ENCODE results near the gene XRRA1. TPM values are rescaled to one million over a fixed set of nuclear protein-coding genes. Genes with fewer than 3 reads are reported as not detected.
"Not testable (repeated sequence)": the region's sequence is repeated elsewhere in the genome, so short reads cannot be mapped to it uniquely, and the experiment has no call there.

Gene XRRA1
- total and polyA plus RNA-seq, 3 experiments from 2014 or later, result 7.1 to 32.9 (median 28.4) TPM

DNA sequence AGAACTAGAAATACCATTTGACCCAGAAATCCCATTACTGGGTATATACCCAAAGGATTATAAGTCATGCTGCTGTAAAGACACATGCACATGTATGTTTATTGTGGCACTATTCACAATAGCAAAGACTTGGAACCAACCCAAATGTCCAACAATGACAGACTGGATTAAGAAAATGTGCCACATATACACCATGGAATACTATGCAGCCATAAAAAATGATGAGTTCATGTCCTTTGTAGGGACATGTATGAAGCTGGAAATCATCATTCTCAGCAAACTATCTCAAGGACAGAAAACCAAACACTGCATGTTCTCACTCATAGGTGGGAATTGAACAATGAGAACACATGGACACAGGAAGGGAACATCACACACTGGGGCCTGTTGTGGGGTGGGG is 55.9 kb downstream of the XRRA1 start:
- H3K4me1 ChIP-seq (ENCODE audit: insufficient read depth, low read length); H3K9me3 ChIP-seq (ENCODE audit: low read length); H3K4me3 ChIP-seq (ENCODE audit: low read length); H3K27me3 Mint-ChIP-seq; H3K27ac ChIP-seq (ENCODE audit: low read depth, low read length); H3K36me3 ChIP-seq (ENCODE audit: insufficient read depth, low read length); H3K27me3 ChIP-seq (ENCODE audit: insufficient read depth, low read length, poor library complexity, severe bottlenecking); H3K27ac Mint-ChIP-seq; CTCF ChIA-PET; POLR2A ChIA-PET; DNase-seq; H3K4me3 Mint-ChIP-seq: not testable (repeated sequence)
- peaks cover 0 to 21% (median 9%) of the 10 kb centered on the region in 3 donors for H3K4me1 Mint-ChIP-seq
- H3K36me3 Mint-ChIP-seq, result peaks cover 41 to 75% (median 68%) of the 10 kb centered on the region in 3 donors
- peaks cover 15 to 72% (median 49%) of the 10 kb centered on the region in 5 donors for H3K9me3 Mint-ChIP-seq

DNA sequence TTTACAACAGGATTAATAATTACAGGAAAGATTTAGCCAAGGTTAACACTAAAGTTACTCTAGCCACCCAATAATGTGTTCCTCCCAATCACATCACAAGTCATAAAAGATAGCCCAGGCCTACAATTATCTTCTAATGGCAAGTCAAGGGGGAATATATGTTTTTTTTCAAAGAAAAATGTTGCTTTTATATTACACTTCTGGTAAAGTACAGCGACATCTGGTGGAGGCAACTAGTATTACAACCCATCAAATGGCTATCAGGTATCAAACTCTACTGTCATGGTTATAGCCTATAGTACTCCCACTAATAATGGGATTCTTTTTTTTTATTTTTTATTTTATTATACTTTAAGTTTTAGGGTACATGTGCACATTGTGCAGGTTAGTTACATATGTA is 71.8 kb downstream of the XRRA1 start:
- H3K4me1 ChIP-seq (ENCODE audit: insufficient read depth, low read length), result no peaks in the 10 kb centered on the region
- H3K36me3 ChIP-seq (ENCODE audit: insufficient read depth, low read length), result no peaks in the 10 kb centered on the region
- DNase-seq, result no peak
- H3K27ac ChIP-seq (ENCODE audit: low read depth, low read length), result no peak overlapping the region
- ChIA-PET CTCF (no interaction called here), POLR2A (no interaction called here)
- Mint-ChIP-seq H3K27ac (no peak overlapping the region), H3K4me3 (no peak overlapping the region), H3K36me3 (peaks cover 33 to 46% (median 43%) of the 10 kb centered on the region in 3 donors), H3K27me3 (no peaks in the 10 kb centered on the region), H3K9me3 (peaks cover 16 to 36% (median 20%) of the 10 kb centered on the region in 5 donors), H3K4me1 (no peaks in the 10 kb centered on the region)
- no peaks in the 10 kb centered on the region for H3K27me3 ChIP-seq (ENCODE audit: insufficient read depth, low read length, poor library complexity, severe bottlenecking)
- H3K9me3 ChIP-seq (ENCODE audit: low read length), result peaks cover 3% of the 10 kb centered on the region
- H3K4me3 ChIP-seq (ENCODE audit: low read length), result no peak overlapping the region

DNA sequence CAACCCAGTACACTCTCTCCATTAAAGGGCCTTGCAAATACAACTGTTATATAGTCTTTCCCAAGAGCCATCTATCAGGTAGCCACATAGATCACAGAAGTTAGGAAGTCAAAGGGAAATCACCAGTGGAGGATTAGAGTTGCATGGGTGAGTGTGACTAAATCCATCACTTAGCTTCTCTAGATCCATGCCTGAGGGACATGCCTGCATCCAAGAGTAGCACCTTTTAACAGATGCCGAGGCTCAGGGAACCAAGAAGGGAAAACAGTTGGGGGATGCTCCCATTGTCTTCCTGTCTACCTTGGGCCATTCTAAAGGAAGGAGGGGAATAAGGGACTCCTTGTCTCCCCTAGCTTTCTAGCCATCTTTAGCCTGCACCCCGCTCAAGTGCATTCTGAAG is 77.9 kb downstream of the XRRA1 start:
- peaks cover 44% of the 10 kb centered on the region for H3K9me3 ChIP-seq (ENCODE audit: low read length)
- POLR2A ChIA-PET, result no interaction called here

DNA sequence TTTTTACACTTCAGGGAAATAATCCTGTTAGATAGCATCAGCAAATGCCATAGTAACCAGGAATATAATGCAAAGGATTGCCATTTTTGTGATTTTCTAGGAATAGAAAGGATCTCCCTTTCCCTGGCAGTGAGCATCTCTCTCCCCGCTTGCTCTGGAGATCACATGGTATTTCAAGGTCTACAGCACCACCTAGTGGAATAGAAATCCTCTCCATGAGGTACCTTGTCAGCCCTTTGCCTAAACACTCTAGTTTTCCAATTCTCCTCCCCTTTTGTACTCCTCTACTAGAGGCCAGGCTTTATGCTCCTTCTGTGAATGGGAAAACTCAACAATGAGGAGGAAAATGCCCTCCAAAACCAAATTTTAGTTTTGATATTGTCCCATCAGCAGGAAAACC is 78.4 kb downstream of the XRRA1 start:
- Histone ChIP-seq H3K27ac (ENCODE audit: low read depth, low read length) (no peak overlapping the region), H3K4me1 (ENCODE audit: insufficient read depth, low read length) (no peaks in the 10 kb centered on the region), H3K4me3 (ENCODE audit: low read length) (no peak overlapping the region), H3K36me3 (ENCODE audit: insufficient read depth, low read length) (peaks cover 6% of the 10 kb centered on the region), H3K9me3 (ENCODE audit: low read length) (peaks cover 44% of the 10 kb centered on the region), H3K27me3 (ENCODE audit: insufficient read depth, low read length, poor library complexity, severe bottlenecking) (no peaks in the 10 kb centered on the region)
- Mint-ChIP-seq H3K36me3 (peaks cover 63 to 90% (median 83%) of the 10 kb centered on the region in 3 donors), H3K27ac (no peak overlapping the region), H3K9me3 (peaks cover 53 to 88% (median 75%) of the 10 kb centered on the region in 5 donors), H3K27me3 (no peaks in the 10 kb centered on the region), H3K4me3 (peak overlapping the region in 1 of 7 donors; percentile 9), H3K4me1 (peaks cover 0 to 2% (median 0%) of the 10 kb centered on the region in 3 donors)
- DNase-seq, result no peak
- ChIA-PET CTCF (interaction anchor here (1.2 kb wide), 1 partner anchor 167 kb away, joined by 4 read pairs; no protein-coding TSS in a partner anchor), POLR2A (no interaction called here)

More for the DNA sequence above, 77.9 kb downstream of the XRRA1 start:
- Histone ChIP-seq H3K27me3 (ENCODE audit: insufficient read depth, low read length, poor library complexity, severe bottlenecking) (no peaks in the 10 kb centered on the region), H3K4me3 (ENCODE audit: low read length) (no peak overlapping the region), H3K27ac (ENCODE audit: low read depth, low read length) (no peak overlapping the region), H3K4me1 (ENCODE audit: insufficient read depth, low read length) (no peaks in the 10 kb centered on the region), H3K36me3 (ENCODE audit: insufficient read depth, low read length) (peaks cover 6% of the 10 kb centered on the region)
- no peaks in the 10 kb centered on the region for H3K27me3 Mint-ChIP-seq
- peaks cover 62 to 91% (median 88%) of the 10 kb centered on the region in 3 donors for H3K36me3 Mint-ChIP-seq
- peaks cover 55 to 83% (median 71%) of the 10 kb centered on the region in 5 donors for H3K9me3 Mint-ChIP-seq
- H3K4me3 Mint-ChIP-seq, result no peak overlapping the region
- no peak for DNase-seq
- H3K4me1 Mint-ChIP-seq, result peaks cover 0 to 2% (median 0%) of the 10 kb centered on the region in 3 donors
- no peak overlapping the region for H3K27ac Mint-ChIP-seq
- CTCF ChIA-PET, result no interaction called here

DNA sequence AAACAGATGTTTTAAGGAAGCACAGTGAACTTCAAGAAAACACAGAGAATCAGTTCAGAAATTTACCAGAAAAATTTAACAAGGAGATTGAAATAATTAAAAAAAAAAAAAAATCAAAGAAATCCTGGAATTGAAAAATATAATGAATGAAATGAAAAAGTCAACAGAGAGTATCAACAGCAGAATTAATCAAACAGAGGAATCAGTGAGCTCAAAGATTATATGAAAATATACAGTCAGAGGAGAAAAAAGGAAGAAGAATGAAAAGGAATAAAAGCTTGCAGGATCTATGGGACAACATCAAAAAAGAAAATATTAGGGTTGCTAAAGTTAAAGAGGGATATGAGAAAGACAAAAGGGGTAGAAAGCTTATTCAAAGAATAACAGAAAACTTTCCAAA is 82.3 kb downstream of the XRRA1 start:
- H3K4me3 ChIP-seq (ENCODE audit: low read length), result no peak overlapping the region
- no peak overlapping the region for H3K27ac ChIP-seq (ENCODE audit: low read depth, low read length)
- Mint-ChIP-seq H3K4me3 (no peak overlapping the region), H3K9me3 (peaks cover 41 to 86% (median 82%) of the 10 kb centered on the region in 5 donors), H3K27me3 (no peaks in the 10 kb centered on the region), H3K27ac (no peak overlapping the region), H3K4me1 (peaks cover 0 to 9% (median 2%) of the 10 kb centered on the region in 3 donors), H3K36me3 (peaks cover 56 to 93% (median 85%) of the 10 kb centered on the region in 3 donors)
- no peak for DNase-seq
- CTCF ChIA-PET, result no interaction called here
- peaks cover 35% of the 10 kb centered on the region for H3K9me3 ChIP-seq (ENCODE audit: low read length)
- H3K4me1 ChIP-seq (ENCODE audit: insufficient read depth, low read length), result no peaks in the 10 kb centered on the region
- peaks cover 22% of the 10 kb centered on the region for H3K36me3 ChIP-seq (ENCODE audit: insufficient read depth, low read length)
- no peaks in the 10 kb centered on the region for H3K27me3 ChIP-seq (ENCODE audit: insufficient read depth, low read length, poor library complexity, severe bottlenecking)
- POLR2A ChIA-PET, result no interaction called here

DNA sequence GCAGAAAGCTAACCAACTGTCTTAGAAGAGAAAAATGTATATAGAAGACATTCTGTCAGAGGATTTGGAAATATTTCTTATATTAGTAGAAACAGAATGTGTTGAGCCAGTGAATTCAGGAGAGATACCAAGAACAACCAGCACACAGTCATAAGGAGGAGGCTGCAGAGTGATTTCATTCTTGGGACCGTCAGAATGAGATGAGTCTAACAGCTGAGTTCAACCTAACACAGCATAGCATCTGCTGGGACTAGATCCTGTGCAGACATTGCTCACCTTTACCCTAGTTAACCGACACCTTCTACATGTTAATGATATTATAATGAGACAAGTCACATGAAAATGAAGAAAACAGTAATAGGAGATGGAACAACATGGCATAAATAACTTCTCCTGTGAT is 85.5 kb downstream of the XRRA1 start:
- no peak overlapping the region for H3K4me3 ChIP-seq (ENCODE audit: low read length)
- Mint-ChIP-seq H3K4me3 (no peak overlapping the region), H3K27me3 (no peaks in the 10 kb centered on the region), H3K36me3 (peaks cover 57 to 92% (median 84%) of the 10 kb centered on the region in 3 donors), H3K4me1 (peaks cover 0 to 15% (median 2%) of the 10 kb centered on the region in 3 donors), H3K27ac (no peak overlapping the region), H3K9me3 (peaks cover 13 to 70% (median 61%) of the 10 kb centered on the region in 5 donors)
- DNase-seq, result no peak
- H3K4me1 ChIP-seq (ENCODE audit: insufficient read depth, low read length), result no peaks in the 10 kb centered on the region
- POLR2A ChIA-PET, result no interaction called here
- H3K27me3 ChIP-seq (ENCODE audit: insufficient read depth, low read length, poor library complexity, severe bottlenecking), result no peaks in the 10 kb centered on the region
- no peak overlapping the region for H3K27ac ChIP-seq (ENCODE audit: low read depth, low read length)
- CTCF ChIA-PET, result no interaction called here
- peaks cover 13% of the 10 kb centered on the region for H3K9me3 ChIP-seq (ENCODE audit: low read length)
- peaks cover 16% of the 10 kb centered on the region for H3K36me3 ChIP-seq (ENCODE audit: insufficient read depth, low read length)

DNA sequence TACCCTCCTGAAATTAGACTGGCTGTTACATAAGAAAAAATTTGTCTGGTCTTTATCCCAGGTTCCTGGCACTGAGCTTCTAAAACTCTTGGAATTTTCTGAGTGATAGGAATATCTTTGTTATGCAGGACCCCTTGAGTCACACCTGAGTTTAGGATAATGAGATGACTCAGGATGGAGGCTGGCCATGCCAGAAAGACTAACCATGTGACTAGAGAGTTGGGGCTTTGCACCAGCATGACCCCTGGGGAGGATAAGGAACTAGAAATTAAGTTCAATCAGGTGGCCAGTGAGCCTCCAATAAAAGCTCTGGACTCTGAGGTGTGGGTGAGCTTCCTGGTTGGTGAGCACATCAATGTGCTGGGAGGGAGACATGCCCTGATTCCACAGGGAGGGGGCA is 88.1 kb downstream of the XRRA1 start:
- H3K4me3 Mint-ChIP-seq, result no peak overlapping the region
- peaks cover 16% of the 10 kb centered on the region for H3K36me3 ChIP-seq (ENCODE audit: insufficient read depth, low read length)
- H3K4me3 ChIP-seq (ENCODE audit: low read length), result no peak overlapping the region
- H3K36me3 Mint-ChIP-seq, result peaks cover 48 to 93% (median 84%) of the 10 kb centered on the region in 3 donors
- H3K4me1 Mint-ChIP-seq, result peaks cover 0 to 15% (median 11%) of the 10 kb centered on the region in 3 donors
- no peak overlapping the region for H3K27ac Mint-ChIP-seq
- H3K4me1 ChIP-seq (ENCODE audit: insufficient read depth, low read length), result no peaks in the 10 kb centered on the region
- ChIA-PET POLR2A (no interaction called here), CTCF (no interaction called here)
- peaks cover 0 to 45% (median 38%) of the 10 kb centered on the region in 5 donors for H3K9me3 Mint-ChIP-seq
- H3K27me3 ChIP-seq (ENCODE audit: insufficient read depth, low read length, poor library complexity, severe bottlenecking), result no peaks in the 10 kb centered on the region
- no peak overlapping the region for H3K27ac ChIP-seq (ENCODE audit: low read depth, low read length)
- no peaks in the 10 kb centered on the region for H3K9me3 ChIP-seq (ENCODE audit: low read length)
- DNase-seq, result no peak
- H3K27me3 Mint-ChIP-seq, result no peaks in the 10 kb centered on the region

DNA sequence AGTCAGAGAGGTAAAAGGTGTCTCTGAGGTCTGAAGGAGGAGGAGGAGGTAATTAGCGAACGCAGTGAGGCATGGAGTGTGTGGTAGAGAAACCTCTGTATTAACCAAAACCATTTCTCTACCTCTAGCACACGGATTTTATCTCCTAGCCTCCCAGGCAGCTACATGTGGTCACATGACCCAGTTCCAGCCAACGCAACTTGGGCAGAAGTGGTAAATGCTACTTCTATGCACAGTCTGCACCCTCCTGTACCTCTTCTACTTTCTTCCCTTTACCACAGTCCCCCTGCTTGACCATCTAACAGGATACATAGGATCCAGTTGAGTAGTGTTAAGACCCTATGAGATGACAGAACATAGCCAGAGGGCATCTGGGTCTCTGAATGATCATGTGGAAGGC is 95.7 kb downstream of the XRRA1 start:
- Mint-ChIP-seq H3K4me1 (peaks cover 0 to 19% (median 0%) of the 10 kb centered on the region in 3 donors), H3K27me3 (no peaks in the 10 kb centered on the region)

More for the DNA sequence above, 95.7 kb downstream of the XRRA1 start:
- Mint-ChIP-seq H3K36me3 (peaks cover 34 to 84% (median 34%) of the 10 kb centered on the region in 3 donors), H3K9me3 (no peaks in the 10 kb centered on the region), H3K4me3 (no peak overlapping the region), H3K27ac (peak overlapping the region in 2 of 8 donors; percentile 3 to 55)
- H3K36me3 ChIP-seq (ENCODE audit: insufficient read depth, low read length), result peaks cover under 1% of the 10 kb centered on the region
- H3K27me3 ChIP-seq (ENCODE audit: insufficient read depth, low read length, poor library complexity, severe bottlenecking), result no peaks in the 10 kb centered on the region
- ChIA-PET POLR2A (no interaction called here), CTCF (no interaction called here)
- no peak for DNase-seq
- no peak overlapping the region for H3K4me3 ChIP-seq (ENCODE audit: low read length)
- H3K4me1 ChIP-seq (ENCODE audit: insufficient read depth, low read length), result no peaks in the 10 kb centered on the region
- H3K9me3 ChIP-seq (ENCODE audit: low read length), result no peaks in the 10 kb centered on the region
- H3K27ac ChIP-seq (ENCODE audit: low read depth, low read length), result no peak overlapping the region

Data from CD8-positive, alpha-beta memory T cell (primary cell).